Adrenal gland (tissue), 12 donors: ENCODE results near the gene CTSW. TPM values are rescaled to one million over a fixed set of nuclear protein-coding genes. Genes with fewer than 3 reads are reported as not detected.

ENCODE experiments used
- DNase-seq, 7 donors: peaks; one replicate each; pipeline ENCODE4 v3.0.0-alpha.2; 2019 to 2020
- H3K27ac ChIP-seq, 5 donors: fragments of 200-600 bp; sonication (generic) in 4 of 5; 1 replicate in 3 of 5; 2 replicates in 2 of 5; pipeline versions ENCODE4 v1.5.1 to v1.8.0; 2016 to 2020; ENCODE audit warnings: mild to moderate bottlenecking in 1 of 5
- H3K27me3 ChIP-seq: fragments of 200-600 bp; 2 replicates; pipeline ENCODE4 v1.8.0; 2021
- H3K36me3 ChIP-seq, 2 donors: fragments of 200-600 bp; replicated peaks in 1 of 2; 1 replicate in 1 of 2; 2 replicates in 1 of 2; pipeline versions ENCODE4 v1.5.1 to v1.8.0; 2018 to 2022
- H3K4me1 ChIP-seq, 2 donors: fragments of 200-600 bp; replicated peaks in 1 of 2; 1 replicate in 1 of 2; 2 replicates in 1 of 2; pipeline versions ENCODE4 v1.5.1 to v1.8.0; 2018 to 2021
- H3K4me3 ChIP-seq, 4 donors: fragments of 200-600 bp; sonication (generic) in 3 of 4; one replicate each; pipeline ENCODE4 v1.5.1; 2016 to 2018
- H3K9me3 ChIP-seq, 3 donors: fragments of 200-600 bp; sonication (generic) in 1 of 3; replicated peaks in 1 of 3; 1 replicate in 2 of 3; 2 replicates in 1 of 3; pipeline versions ENCODE4 v1.5.1 to v1.8.0; 2016 to 2021
- POLR2A ChIP-seq, 2 donors: fragments of 450-650 bp; IDR thresholded peaks; one replicate each; pipeline ENCODE4 v1.6.1; 2017; ENCODE audit warnings: antibody characterized with exemption in 2 of 2, mild to moderate bottlenecking in 2 of 2, moderate library complexity in 1 of 2
- whole genome bisulfite sequencing, 4 donors: extraction: QIAGEN DNeasy Blood & Tissue Kit in 2 of 4; methylation state at CpG; one replicate each; pipeline versions ENCODE4 v1.1.5 to v1.1.7; 2013 to 2017; 5-methylcytosine and 5-hydroxymethylcytosine counted together
- intact Hi-C, 2 donors: fragments of 100-400 bp; cut with DNase I; formaldehyde crosslinking; loops; one replicate each; pipeline versions ENCODE4 v1.14.1 to v1.15.0; 2022 to 2023
- polyA plus RNA-seq, 3 donors: library from polyadenylated mRNA; stranded (reverse); fragments of 200-250 nt in 2 of 3; fragments of 350-450 nt in 1 of 3; fragmentation: Illumina TruSeq in 1 of 3; extraction: RNeasy Lipid Tissue Mini Kit (QIAGEN cat#74804) in 1 of 3; gene quantifications; one replicate each; pipeline ENCODE4 v1.2.3, GENCODE V29; 2013 to 2014
- total RNA-seq, 9 donors: library from RNA; depleted of rRNA in 4 of 9; stranded (reverse); fragments of >200 nt in 4 of 9; fragments of 120-200 nt in 1 of 9; fragmentation: NEBNext Ultra II Directional in 1 of 9; extraction: Animal tissue kit (Norgen Biotek cat#: 25700) in 1 of 9; gene quantifications; one replicate each; pipeline versions ENCODE4 v1.1.0 to v1.2.4, GENCODE V29; 2013 to 2023
- TF ChIP-seq, protein P1 (sequence below), 6 experiments: fragments of 450-650 bp in 4 of 6; fragments of 200-600 bp in 2 of 6; sonication (generic) in 1 of 6; IDR thresholded peaks; 1 replicate in 5 of 6; 2 replicates in 1 of 6; pipeline versions ENCODE4 v1.5.1 to v1.8.0; 2016 to 2021; ENCODE audit warnings: antibody characterized with exemption in 6 of 6, mild to moderate bottlenecking in 2 of 6, moderate library complexity in 1 of 6
- donor health status: healthy with polysubstance abuse.
- donor health status: Bipolar disorder and iron deficiency.
- donor health status: DM: yes; HTN: yes; CAD: no.
- donor health status: DM: no; HTN: no; CAD: no.
- donor health status: DM: no; HTN: no; CAD: no.
- donor health status: DM: yes; HTN: yes; CAD: no.

CTSW gene
- total and polyA plus RNA-seq, 12 donors: 0.28 to 4.8 (median 0.96) TPM; not detected in 2

- peaks cover 35 to 47% of the 10 kb centered on the region in 2 donors for H3K4me1 ChIP-seq
- WGBS, 4 donors: 0 to 4% (median 1%) methylated on average over 2 to 60 of the region's 60 CpGs
Observed at GRCh38 chr11:65919573-65920371, 40.1 kb downstream of the CTSW start.

GRCh38 chr11:65920372-65920802 is 40.8 kb downstream of the CTSW start:
- Histone ChIP-seq H3K27ac (peak overlapping the region in 1 of 5 donors; percentile 89), H3K4me3 (peak overlapping the region in 2 of 4 donors; percentile 79 to 94), H3K27me3 (no peaks in the 10 kb centered on the region), H3K9me3 (no peaks in the 10 kb centered on the region), H3K36me3 (peaks cover 0 to 19% of the 10 kb centered on the region in 2 donors), H3K4me1 (peaks cover 30 to 41% of the 10 kb centered on the region in 2 donors)
- WGBS, 4 donors: 37 to 47% (median 41%) methylated on average over 13 to 15 of the region's 15 CpGs
- intact Hi-C loops: loop anchor here in 1 of 2 donors (5.0 kb wide), 1 partner anchor 37 kb away; no protein-coding TSS in a partner anchor
- peak in 4 of 7 donors; percentile 32 to 64 (median 44) for DNase-seq
- TF ChIP-seq POLR2A (IDR thresholded peaks at IDR 0.05): no peak

More at GRCh38 chr11:65919573-65920371, 40.1 kb downstream of the CTSW start:
- H3K36me3 ChIP-seq: peaks cover 0 to 19% of the 10 kb centered on the region in 2 donors
- DNase-seq: peak in 6 of 7 donors; percentile 40 to 78 (median 64)
- H3K9me3 ChIP-seq: no peaks in the 10 kb centered on the region
- peak overlapping the region in 4 of 5 donors; percentile 55 to 89 (median 73) for H3K27ac ChIP-seq
- TF ChIP-seq POLR2A (IDR thresholded peaks at IDR 0.05): no peak
- H3K27me3 ChIP-seq: no peaks in the 10 kb centered on the region
- intact Hi-C loops: loop anchor here in 1 of 2 donors (5.0 kb wide), 1 partner anchor 38 kb away; no protein-coding TSS in a partner anchor
- peak overlapping the region; percentile 79 to 94 (median 87) for H3K4me3 ChIP-seq

DNA sequence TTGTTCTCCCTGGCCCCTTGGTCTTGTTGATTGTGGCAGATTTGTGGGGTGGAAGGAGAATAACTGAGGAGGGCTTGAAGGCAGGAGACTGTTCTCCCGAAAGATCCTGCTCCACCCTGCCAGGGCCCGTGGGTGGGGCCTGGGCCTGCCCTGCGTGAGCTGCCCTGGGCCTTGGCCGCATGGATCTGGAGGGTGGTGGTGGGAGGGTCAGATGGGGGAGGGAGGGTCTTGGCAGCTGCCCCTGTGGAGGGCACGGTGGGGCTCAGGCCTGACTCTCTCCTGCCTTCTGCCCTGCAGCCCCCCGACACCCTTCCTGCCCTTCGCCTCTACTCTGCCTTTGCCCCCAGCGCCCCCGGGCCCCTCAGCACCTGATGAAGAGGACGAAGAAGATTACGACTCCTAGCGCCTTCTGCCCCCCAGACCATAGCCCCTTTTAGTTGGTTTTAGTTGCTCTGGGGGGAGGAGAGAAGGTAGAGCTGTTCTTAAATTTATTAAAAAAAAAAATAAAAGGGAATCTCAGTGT is 41.5 kb downstream of the CTSW start:
- no peak overlapping the region for H3K27ac ChIP-seq
- intact Hi-C loops: loop anchor here in 1 of 2 donors (5.0 kb wide), 1 partner anchor 36 kb away; no protein-coding TSS in a partner anchor
- H3K27me3 ChIP-seq: no peaks in the 10 kb centered on the region
- no peak for TF ChIP-seq POLR2A (IDR thresholded peaks at IDR 0.05)
- TF ChIP-seq, protein P1, sequence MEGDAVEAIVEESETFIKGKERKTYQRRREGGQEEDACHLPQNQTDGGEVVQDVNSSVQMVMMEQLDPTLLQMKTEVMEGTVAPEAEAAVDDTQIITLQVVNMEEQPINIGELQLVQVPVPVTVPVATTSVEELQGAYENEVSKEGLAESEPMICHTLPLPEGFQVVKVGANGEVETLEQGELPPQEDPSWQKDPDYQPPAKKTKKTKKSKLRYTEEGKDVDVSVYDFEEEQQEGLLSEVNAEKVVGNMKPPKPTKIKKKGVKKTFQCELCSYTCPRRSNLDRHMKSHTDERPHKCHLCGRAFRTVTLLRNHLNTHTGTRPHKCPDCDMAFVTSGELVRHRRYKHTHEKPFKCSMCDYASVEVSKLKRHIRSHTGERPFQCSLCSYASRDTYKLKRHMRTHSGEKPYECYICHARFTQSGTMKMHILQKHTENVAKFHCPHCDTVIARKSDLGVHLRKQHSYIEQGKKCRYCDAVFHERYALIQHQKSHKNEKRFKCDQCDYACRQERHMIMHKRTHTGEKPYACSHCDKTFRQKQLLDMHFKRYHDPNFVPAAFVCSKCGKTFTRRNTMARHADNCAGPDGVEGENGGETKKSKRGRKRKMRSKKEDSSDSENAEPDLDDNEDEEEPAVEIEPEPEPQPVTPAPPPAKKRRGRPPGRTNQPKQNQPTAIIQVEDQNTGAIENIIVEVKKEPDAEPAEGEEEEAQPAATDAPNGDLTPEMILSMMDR (IDR thresholded peaks at IDR 0.05): no peak
- 87 to 95% (median 92%) methylated on average over 7 to 12 of the region's 12 CpGs for WGBS, 4 donors
- no peaks in the 10 kb centered on the region for H3K9me3 ChIP-seq
- DNase-seq: peak in 1 of 7 donors; percentile 24
- H3K4me3 ChIP-seq: no peak overlapping the region
- peaks cover 0 to 19% of the 10 kb centered on the region in 2 donors for H3K36me3 ChIP-seq
- peaks cover 25 to 34% of the 10 kb centered on the region in 2 donors for H3K4me1 ChIP-seq

DNA sequence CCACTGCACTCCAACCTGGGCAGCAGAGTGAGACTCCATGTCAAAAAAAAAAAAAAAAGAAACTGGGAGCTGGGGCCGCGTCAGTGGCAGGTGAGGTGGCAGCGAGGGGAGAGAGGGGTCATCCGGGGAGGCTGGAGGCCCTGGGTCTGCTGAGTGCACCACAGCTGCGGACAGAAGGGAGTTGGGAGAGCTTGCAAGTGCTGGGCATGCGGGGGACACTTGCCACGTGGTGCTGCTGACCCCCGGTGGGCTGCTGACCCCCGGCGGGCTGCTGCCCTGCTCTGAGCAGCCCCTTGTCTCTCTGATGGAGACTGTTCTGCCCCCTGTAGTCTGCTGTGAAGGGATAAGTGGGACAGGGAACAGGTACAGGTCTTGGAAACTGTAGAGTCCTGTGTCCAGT is 42.2 kb downstream of the CTSW start:
- intact Hi-C loops: loop anchor here in 1 of 2 donors (5.0 kb wide), 1 partner anchor 35 kb away; no protein-coding TSS in a partner anchor
- Histone ChIP-seq H3K27me3 (no peaks in the 10 kb centered on the region), H3K9me3 (no peaks in the 10 kb centered on the region), H3K4me3 (no peak overlapping the region), H3K27ac (no peak overlapping the region), H3K4me1 (peaks cover 21 to 26% of the 10 kb centered on the region in 2 donors), H3K36me3 (peaks cover 0 to 19% of the 10 kb centered on the region in 2 donors)
- TF ChIP-seq, protein P1 (IDR thresholded peaks at IDR 0.05): no peak
- TF ChIP-seq POLR2A (IDR thresholded peaks at IDR 0.05): no peak
- WGBS, 4 donors: 88 to 94% (median 92%) methylated on average over 8 to 10 of the region's 10 CpGs
- no peak for DNase-seq

- H3K27me3 ChIP-seq: no peaks in the 10 kb centered on the region
- H3K4me3 ChIP-seq: no peak overlapping the region
- peaks cover 0 to 19% of the 10 kb centered on the region in 2 donors for H3K36me3 ChIP-seq
- H3K9me3 ChIP-seq: no peaks in the 10 kb centered on the region
- no peak for TF ChIP-seq POLR2A (IDR thresholded peaks at IDR 0.05)
- TF ChIP-seq, protein P1 (IDR thresholded peaks at IDR 0.05): no peak
- peaks cover 15 to 19% of the 10 kb centered on the region in 2 donors for H3K4me1 ChIP-seq
- 74 to 88% (median 83%) methylated on average over 3 of the region's 3 CpGs for WGBS, 4 donors
- DNase-seq: no peak
- H3K27ac ChIP-seq: no peak overlapping the region
- intact Hi-C loops: loop anchor here in 1 of 2 donors (5.0 kb wide), 1 partner anchor 35 kb away; no protein-coding TSS in a partner anchor
Observed at GRCh38 chr11:65922565-65922964, 42.9 kb downstream of the CTSW start.
